Mesenchymal stem cell (in vitro differentiated cells and primary cell): ENCODE results near the gene CASTOR1.

ENCODE experiments used
- DNase-seq: peaks from one replicate; pipeline ENCODE4 v3.0.0-alpha.2; 2013
- H2AFZ ChIP-seq: one replicate; pipeline ENCODE4 v1.6.1; 2013; ENCODE audit warnings: low read depth, mild to moderate bottlenecking, control low read depth, inconsistent platforms, low read length, moderate library complexity
- H2AK5ac ChIP-seq: 2 replicates; pipeline ENCODE4 v1.6.1; 2013; ENCODE audit warnings: low read length, moderate library complexity, mild to moderate bottlenecking, inconsistent platforms; ENCODE audit not compliant: severe bottlenecking
- H2BK120ac ChIP-seq: one replicate; pipeline ENCODE4 v1.6.1; 2013; ENCODE audit warnings: low read depth, mild to moderate bottlenecking, inconsistent platforms, low read length, moderate library complexity
- H2BK12ac ChIP-seq, 2 experiments: one replicate each; pipeline ENCODE4 v1.6.1; 2013; ENCODE audit warnings: inconsistent platforms in 2 of 2, low read length in 2 of 2, mild to moderate bottlenecking in 2 of 2, moderate library complexity in 2 of 2, control low read depth in 1 of 2
- H2BK15ac ChIP-seq: one replicate; pipeline ENCODE4 v1.6.1; 2013; ENCODE audit warnings: mild to moderate bottlenecking, low read depth, inconsistent platforms; ENCODE audit not compliant: poor library complexity, severe bottlenecking
- H2BK5ac ChIP-seq: 2 replicates; pipeline ENCODE4 v1.6.1; 2013; ENCODE audit warnings: low read depth, mild to moderate bottlenecking, low read length, control low read depth, inconsistent platforms; ENCODE audit not compliant: poor library complexity, severe bottlenecking
- H3K14ac ChIP-seq, 2 experiments: one replicate each; pipeline ENCODE4 v1.6.1; 2013; ENCODE audit warnings: inconsistent platforms in 2 of 2, low read length in 2 of 2, control low read depth in 1 of 2, mild to moderate bottlenecking in 1 of 2, moderate library complexity in 1 of 2
- H3K18ac ChIP-seq, 2 experiments: one replicate each; pipeline ENCODE4 v1.6.1; 2013; ENCODE audit warnings: inconsistent platforms in 2 of 2, low read length in 2 of 2, control low read depth in 1 of 2, low read depth in 1 of 2, mild to moderate bottlenecking in 1 of 2
- H3K23ac ChIP-seq, 2 experiments: one replicate each; pipeline ENCODE4 v1.6.1; 2013; ENCODE audit warnings: inconsistent platforms in 2 of 2, low read length in 2 of 2, mild to moderate bottlenecking in 2 of 2, moderate library complexity in 2 of 2, control low read depth in 1 of 2
- H3K27ac ChIP-seq: 2 replicates; pipeline ENCODE4 v1.5.1; 2013; ENCODE audit warnings: mild to moderate bottlenecking, moderate library complexity, low read length, control low read depth, inconsistent platforms; ENCODE audit not compliant: poor library complexity, severe bottlenecking
- H3K27me3 ChIP-seq, 2 experiments: 2 replicates each; pipeline versions ENCODE4 v1.6.1 to v1.7.0; 2013; ENCODE audit warnings: low read length in 2 of 2, mild to moderate bottlenecking in 2 of 2, moderate library complexity in 2 of 2, control low read depth in 1 of 2, inconsistent platforms in 1 of 2; ENCODE audit not compliant: control insufficient read depth in 1 of 2, insufficient read depth in 1 of 2
- H3K36me3 ChIP-seq, 2 experiments: 2 replicates each; pipeline versions ENCODE4 v1.6.1 to v1.7.0; 2013; ENCODE audit warnings: low read length in 2 of 2, control low read depth in 1 of 2, inconsistent platforms in 1 of 2, low read depth in 1 of 2, mild to moderate bottlenecking in 1 of 2; ENCODE audit not compliant: insufficient read depth in 2 of 2, control insufficient read depth in 1 of 2
- H3K4ac ChIP-seq, 2 experiments: one replicate each; pipeline ENCODE4 v1.6.1; 2013; ENCODE audit warnings: inconsistent platforms in 2 of 2, low read length in 2 of 2, mild to moderate bottlenecking in 2 of 2, moderate library complexity in 2 of 2, control low read depth in 1 of 2, low read depth in 1 of 2
- H3K4me1 ChIP-seq: 2 replicates; pipeline ENCODE4 v1.6.1; 2013; ENCODE audit warnings: low read depth, low read length, control low read depth; ENCODE audit not compliant: control insufficient read depth, insufficient read depth
- H3K4me2 ChIP-seq: 2 replicates; pipeline ENCODE4 v1.6.1; 2013; ENCODE audit warnings: low read length, mild to moderate bottlenecking, inconsistent platforms; ENCODE audit not compliant: poor library complexity, severe bottlenecking
- H3K4me3 ChIP-seq, 2 experiments: 2 replicates each; pipeline versions ENCODE4 v1.5.1 to v1.7.0; 2013; ENCODE audit warnings: low read length in 2 of 2, mild to moderate bottlenecking in 2 of 2, control low read depth in 1 of 2, low read depth in 1 of 2; ENCODE audit not compliant: insufficient read depth in 1 of 2
- H3K79me1 ChIP-seq: replicated peaks from 2 replicates; pipeline ENCODE4 v1.6.1; 2013; ENCODE audit warnings: mild to moderate bottlenecking, control low read depth, low read length, inconsistent platforms; ENCODE audit not compliant: poor library complexity, severe bottlenecking
- H3K9ac ChIP-seq: 2 replicates; pipeline ENCODE4 v1.7.0; 2013; ENCODE audit warnings: mild to moderate bottlenecking, low read length, moderate library complexity
- H3K9me3 ChIP-seq: 2 replicates; pipeline ENCODE4 v1.7.0; 2013; ENCODE audit warnings: mild to moderate bottlenecking, low read length; ENCODE audit not compliant: control insufficient read depth
- H4K8ac ChIP-seq: one replicate; pipeline ENCODE4 v1.6.1; 2013; ENCODE audit warnings: inconsistent platforms, mild to moderate bottlenecking, low read length, moderate library complexity
- H4K91ac ChIP-seq: one replicate; pipeline ENCODE4 v1.6.1; 2013; ENCODE audit warnings: mild to moderate bottlenecking, low read length, inconsistent platforms
- WGBS: methylation state at CpG from one replicate; pipeline ENCODE4 v1.1.7; 2013; ENCODE audit warnings: mixed read lengths; 5-methylcytosine and 5-hydroxymethylcytosine counted together

Gene CASTOR1

GRCh38 chr22:30325065-30325720 lies 35.9 kb upstream of the CASTOR1 start:
- H3K9ac ChIP-seq, result peak overlapping the region; percentile 90
- peak; percentile 98 for DNase-seq
- no peak overlapping the region for H3K23ac ChIP-seq
- no peak overlapping the region for H2AK5ac ChIP-seq
- peak overlapping the region in 1 of 2 experiments; percentile 89 for H3K14ac ChIP-seq
- peak overlapping the region; percentile 11 for H2BK120ac ChIP-seq
- no peak overlapping the region for H2BK5ac ChIP-seq
- peak overlapping the region; percentile 73 for H4K91ac ChIP-seq
- peak overlapping the region; percentile 4 to 91 for H2BK12ac ChIP-seq
- H3K9me3 ChIP-seq, result no peaks in the 10 kb centered on the region
- H3K36me3 ChIP-seq, result peaks cover 18 to 21% of the 10 kb centered on the region in 2 experiments
- peak overlapping the region; percentile 82 to 98 for H3K4me3 ChIP-seq
- peaks cover 28% of the 10 kb centered on the region for H3K4me1 ChIP-seq
- H3K4me2 ChIP-seq, result peak overlapping the region; percentile 64
- H2AFZ ChIP-seq, result no peak overlapping the region
- peak overlapping the region; percentile 45 for H3K27ac ChIP-seq
- H3K27me3 ChIP-seq, result no peaks in the 10 kb centered on the region
- H3K79me1 ChIP-seq, result peaks cover 10% of the 10 kb centered on the region
- H3K18ac ChIP-seq, result peak overlapping the region; percentile 31 to 98
- H4K8ac ChIP-seq, result peak overlapping the region; percentile 52
- WGBS, result 59% methylated on average over 5 of the region's 5 CpGs
- peak overlapping the region; percentile 65 to 75 for H3K4ac ChIP-seq
- peak overlapping the region; percentile 68 for H2BK15ac ChIP-seq

- Histone ChIP-seq H3K27me3 (no peaks in the 10 kb centered on the region), H3K4me2 (peak overlapping the region; percentile 64), H2BK5ac (no peak overlapping the region), H3K18ac (no peak overlapping the region), H2BK12ac (peak overlapping the region in 1 of 2 experiments; percentile 49), H2AFZ (no peak overlapping the region), H3K4me1 (peaks cover 32% of the 10 kb centered on the region), H3K4ac (peak overlapping the region in 1 of 2 experiments; percentile 37), H3K23ac (no peak overlapping the region), H2BK15ac (no peak overlapping the region), H2BK120ac (no peak overlapping the region), H3K9ac (peak overlapping the region; percentile 90), H4K91ac (no peak overlapping the region), H4K8ac (peak overlapping the region; percentile 7), H3K36me3 (peaks cover 22 to 27% of the 10 kb centered on the region in 2 experiments), H3K9me3 (no peaks in the 10 kb centered on the region), H3K14ac (no peak overlapping the region), H3K4me3 (peak overlapping the region in 1 of 2 experiments; percentile 82), H3K27ac (no peak overlapping the region), H2AK5ac (peak overlapping the region; percentile 70), H3K79me1 (peaks cover 16% of the 10 kb centered on the region)
- WGBS, result 100% methylated on average over 7 of the region's 8 CpGs
- DNase-seq, result peak; percentile 53
Measured at GRCh38 chr22:30324014-30324730, 34.9 kb upstream of the CASTOR1 start.

GRCh38 chr22:30323246-30323645 lies 33.9 kb upstream of the CASTOR1 start:
- DNase-seq, result no peak
- H3K9ac ChIP-seq, result no peak overlapping the region
- no peak overlapping the region for H3K4ac ChIP-seq
- H3K14ac ChIP-seq, result no peak overlapping the region
- no peak overlapping the region for H2AFZ ChIP-seq
- no peaks in the 10 kb centered on the region for H3K9me3 ChIP-seq
- no peak overlapping the region for H3K27ac ChIP-seq
- no peak overlapping the region for H3K23ac ChIP-seq
- no peak overlapping the region for H2AK5ac ChIP-seq
- H3K4me1 ChIP-seq, result peaks cover 31% of the 10 kb centered on the region
- H2BK5ac ChIP-seq, result no peak overlapping the region
- no peak overlapping the region for H3K4me3 ChIP-seq
- H3K27me3 ChIP-seq, result no peaks in the 10 kb centered on the region
- H3K18ac ChIP-seq, result no peak overlapping the region
- H3K36me3 ChIP-seq, result peaks cover 25 to 30% of the 10 kb centered on the region in 2 experiments
- no peak overlapping the region for H2BK15ac ChIP-seq
- peaks cover 21% of the 10 kb centered on the region for H3K79me1 ChIP-seq
- H2BK120ac ChIP-seq, result no peak overlapping the region
- H3K4me2 ChIP-seq, result no peak overlapping the region
- H4K8ac ChIP-seq, result no peak overlapping the region
- H2BK12ac ChIP-seq, result no peak overlapping the region
- 93% methylated on average over 3 of the region's 3 CpGs for WGBS
- H4K91ac ChIP-seq, result no peak overlapping the region

GRCh38 chr22:30321461-30321860 lies 32.2 kb upstream of the CASTOR1 start:
- Histone ChIP-seq H3K4me2 (no peak overlapping the region), H4K8ac (no peak overlapping the region), H3K14ac (no peak overlapping the region), H2BK15ac (peak overlapping the region; percentile 17), H2BK120ac (no peak overlapping the region), H3K9ac (no peak overlapping the region), H3K18ac (no peak overlapping the region), H3K36me3 (peaks cover 29 to 34% of the 10 kb centered on the region in 2 experiments), H2AFZ (no peak overlapping the region), H2AK5ac (no peak overlapping the region), H4K91ac (no peak overlapping the region), H3K9me3 (no peaks in the 10 kb centered on the region), H3K4ac (no peak overlapping the region), H3K4me3 (no peak overlapping the region), H3K79me1 (peaks cover 21% of the 10 kb centered on the region), H3K23ac (no peak overlapping the region), H2BK12ac (no peak overlapping the region), H2BK5ac (no peak overlapping the region), H3K27me3 (no peaks in the 10 kb centered on the region), H3K27ac (no peak overlapping the region), H3K4me1 (peaks cover 31% of the 10 kb centered on the region)
- WGBS, result 91% methylated on average over 2 of the region's 2 CpGs
- DNase-seq, result no peak
